22Rv1 (cell line): Measurements from ENCODE around the gene TFAP2C.

Experiments
- H3K27ac ChIP-seq: fragments of 450-650 bp; 2 replicates; pipeline ENCODE4 v1.5.1; 2017
- CTCF ChIP-seq: fragments of 450-650 bp; IDR thresholded peaks from 2 replicates; pipeline ENCODE4 v1.5.1; 2017; ENCODE audit warnings: mild to moderate bottlenecking
- ZFX ChIP-seq: fragments of 450-650 bp; IDR thresholded peaks from 2 replicates; pipeline ENCODE4 v1.6.1; 2017; ENCODE audit warnings: antibody characterized with exemption, borderline replicate concordance

TFAP2C gene

GRCh38 chr20:56676001-56676400 is 46.9 kb downstream of the TFAP2C start:
- H3K27ac ChIP-seq = no peak overlapping the region
- no peak for TF ChIP-seq ZFX
- TF ChIP-seq CTCF = no peak

GRCh38 chr20:56676679-56677078 is 47.6 kb downstream of the TFAP2C start:
- no peak overlapping the region for H3K27ac ChIP-seq
- no peak for TF ChIP-seq ZFX
- TF ChIP-seq CTCF = no peak

GRCh38 chr20:56683077-56683865 is 54.2 kb downstream of the TFAP2C start:
- no peak for TF ChIP-seq CTCF
- TF ChIP-seq ZFX = no peak
- no peak overlapping the region for H3K27ac ChIP-seq

DNA sequence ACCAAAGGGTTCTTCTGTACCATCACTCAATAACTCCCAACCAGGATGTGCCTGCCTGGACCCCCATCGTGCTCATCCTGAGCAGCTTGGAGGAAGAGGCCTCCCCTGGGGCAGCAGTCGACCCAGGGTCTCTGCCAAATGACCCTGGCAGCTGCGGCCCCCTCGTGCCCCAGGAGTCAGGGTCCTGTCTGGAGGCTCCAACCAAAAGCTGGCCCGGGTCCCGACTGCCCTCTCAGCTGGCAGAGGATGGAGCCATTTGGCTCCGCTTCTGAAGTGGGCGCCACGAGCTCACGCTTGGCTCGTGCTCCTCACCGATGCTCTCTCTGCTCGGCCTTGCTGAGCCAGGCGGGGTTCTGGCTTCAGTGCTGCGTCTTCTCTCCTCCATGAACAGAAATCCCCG is 56.8 kb downstream of the TFAP2C start:
- H3K27ac ChIP-seq = no peak overlapping the region
- no peak for TF ChIP-seq ZFX
- TF ChIP-seq CTCF = no peak

DNA sequence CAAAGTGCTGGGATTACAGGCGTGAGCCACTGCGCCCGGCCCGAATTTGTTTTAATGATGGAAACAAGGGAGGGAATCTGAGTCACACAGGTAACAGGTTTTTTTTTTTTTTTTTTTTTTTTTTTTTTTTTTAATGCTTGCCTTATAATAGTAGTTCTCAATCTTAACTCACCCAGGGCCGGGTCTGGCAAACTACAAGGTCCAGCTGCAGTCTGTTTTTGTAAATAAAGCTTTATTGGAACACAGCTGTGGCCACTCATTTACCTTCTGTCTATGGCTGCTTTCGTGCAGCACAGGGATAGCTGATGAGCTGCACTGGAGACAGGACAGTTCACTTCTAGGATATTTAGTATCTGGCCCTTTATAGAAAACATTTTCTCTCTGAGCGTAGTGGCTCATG is 58.0 kb downstream of the TFAP2C start:
- no peak overlapping the region for H3K27ac ChIP-seq
- TF ChIP-seq CTCF (no peak), ZFX (no peak)

GRCh38 chr20:56688106-56688505 is 59.0 kb downstream of the TFAP2C start:
- TF ChIP-seq ZFX (no peak), CTCF (no peak)
- no peak overlapping the region for H3K27ac ChIP-seq
